GF-D8 (cell line): ENCODE measurements around the gene SPOCK1.

Experiments used
- DNase-seq: peaks from one replicate; lab custom pipeline; 2025; lab: John Stamatoyannopoulos, UW

Gene SPOCK1

GRCh38 chr5:137101544-137101943 lies 397.6 kb downstream of the SPOCK1 start:
- DNase-seq = no peak

- DNase-seq = no peak
Observed at GRCh38 chr5:137099651-137100050, 399.5 kb downstream of the SPOCK1 start.

GRCh38 chr5:137098663-137099062 lies 400.5 kb downstream of the SPOCK1 start:
- no peak for DNase-seq

GRCh38 chr5:137098238-137098637 lies 400.9 kb downstream of the SPOCK1 start:
- DNase-seq = no peak

- no peak for DNase-seq
Observed at GRCh38 chr5:137097203-137097602, 401.9 kb downstream of the SPOCK1 start.

GRCh38 chr5:137096149-137097103 lies 402.7 kb downstream of the SPOCK1 start:
- DNase-seq = no peak

- DNase-seq = no peak
Observed at GRCh38 chr5:137095597-137095996, 403.5 kb downstream of the SPOCK1 start.

GRCh38 chr5:137092831-137093230 lies 406.3 kb downstream of the SPOCK1 start:
- no peak for DNase-seq

- no peak for DNase-seq
Observed at GRCh38 chr5:137091472-137091871, 407.7 kb downstream of the SPOCK1 start.

GRCh38 chr5:137090721-137091120 lies 408.4 kb downstream of the SPOCK1 start:
- no peak for DNase-seq

- no peak for DNase-seq
Observed at GRCh38 chr5:137090151-137090550, 409.0 kb downstream of the SPOCK1 start.

- DNase-seq = no peak
Observed at GRCh38 chr5:137088175-137088574, 411.0 kb downstream of the SPOCK1 start.

- no peak for DNase-seq
Observed at GRCh38 chr5:137086342-137086741, 412.8 kb downstream of the SPOCK1 start.

GRCh38 chr5:137085206-137085605 lies 413.9 kb downstream of the SPOCK1 start:
- DNase-seq = no peak

- DNase-seq = no peak
Observed at GRCh38 chr5:137084016-137084415, 415.1 kb downstream of the SPOCK1 start.

- DNase-seq = no peak
Observed at GRCh38 chr5:137082951-137083350, 416.2 kb downstream of the SPOCK1 start.

- no peak for DNase-seq
Observed at GRCh38 chr5:137078171-137078665, 420.9 kb downstream of the SPOCK1 start.

GRCh38 chr5:137075163-137075970 lies 423.8 kb downstream of the SPOCK1 start:
- no peak for DNase-seq

- no peak for DNase-seq
Observed at GRCh38 chr5:137073189-137073588, 425.9 kb downstream of the SPOCK1 start.

- no peak for DNase-seq
Observed at GRCh38 chr5:137072361-137073115, 426.6 kb downstream of the SPOCK1 start.

- no peak for DNase-seq
Observed at GRCh38 chr5:137071931-137072330, 427.2 kb downstream of the SPOCK1 start.

GRCh38 chr5:137071526-137071925 lies 427.6 kb downstream of the SPOCK1 start:
- no peak for DNase-seq
